GM12878 (cell line): Measurements from ENCODE around the gene CLASP1. TPM values are rescaled to one million over a fixed set of nuclear protein-coding genes. Genes with fewer than 3 reads are reported as not detected.

Source experiments
- CBX5 ChIP-seq: sonication (generic); IDR thresholded peaks from 2 replicates; pipeline ENCODE4 v1.6.1; 2016; ENCODE audit warnings: low read depth, moderate library complexity, mild to moderate bottlenecking, inconsistent platforms
- EED ChIP-seq: sonication (generic); IDR thresholded peaks from 2 replicates; pipeline ENCODE4 v1.6.1; 2016; ENCODE audit warnings: antibody characterized with exemption, low read depth
- EZH2 ChIP-seq: IDR thresholded peaks from 2 replicates; pipeline ENCODE4 v1.6.1; 2012; ENCODE audit warnings: low read depth, mild to moderate bottlenecking, control low read depth, inconsistent platforms, low read length, borderline replicate concordance; ENCODE audit not compliant: control insufficient read depth
- FOXM1 ChIP-seq: IDR thresholded peaks from 2 replicates; pipeline ENCODE4 v1.6.1; 2012; ENCODE audit warnings: low read depth, mild to moderate bottlenecking, inconsistent platforms, low read length, moderate library complexity
- HDAC6 ChIP-seq: fragments of 200-600 bp; sonication (generic); IDR thresholded peaks from one replicate; pipeline ENCODE4 v1.8.0; 2017; ENCODE audit warnings: antibody characterized with exemption; ENCODE audit not compliant: unreplicated experiment
- HDGF ChIP-seq: fragments of 450-650 bp; IDR thresholded peaks from 2 replicates; pipeline ENCODE4 v1.6.1; 2016; ENCODE audit warnings: antibody characterized with exemption
- MYC ChIP-seq: IDR thresholded peaks from 2 replicates; pipeline ENCODE4 v1.6.1; 2011; ENCODE audit warnings: mild to moderate bottlenecking, low read length, moderate library complexity, inconsistent platforms; ENCODE audit not compliant: insufficient read depth, insufficient replicate concordance, insufficient read length, severe bottlenecking
- NR2C1 ChIP-seq: fragments of 450-650 bp; IDR thresholded peaks from 2 replicates; pipeline ENCODE4 v1.6.1; 2017; ENCODE audit warnings: antibody characterized with exemption, mild to moderate bottlenecking, moderate library complexity
- POLR2AphosphoS2 ChIP-seq: IDR thresholded peaks from 2 replicates; pipeline ENCODE4 v1.6.1; 2011; ENCODE audit warnings: low read depth, mild to moderate bottlenecking, low read length, improper control_type of control experiment, moderate library complexity
- RBBP5 ChIP-seq: fragments of 200-600 bp; sonication (generic); conservative IDR thresholded peaks from 2 replicates; pipeline ENCODE4 v1.6.1; 2016
- SIN3A ChIP-seq: IDR thresholded peaks from 2 replicates; pipeline ENCODE4 v1.6.1; 2012; ENCODE audit warnings: low read depth, low read length, improper control_type of control experiment
- SMAD1 ChIP-seq: fragments of 450-650 bp; IDR thresholded peaks from 2 replicates; pipeline ENCODE4 v1.6.1; 2018; ENCODE audit warnings: mild to moderate bottlenecking, low read depth; ENCODE audit not compliant: partially characterized antibody
- TARDBP ChIP-seq: IDR thresholded peaks from 2 replicates; pipeline ENCODE4 v1.6.1; 2016; ENCODE audit warnings: borderline replicate concordance
- TCF12 ChIP-seq: IDR thresholded peaks from 2 replicates; pipeline ENCODE4 v1.6.1; 2011; ENCODE audit warnings: low read depth, mild to moderate bottlenecking, low read length
- TCF7 ChIP-seq: IDR thresholded peaks from 2 replicates; pipeline ENCODE4 v1.6.1; 2014; ENCODE audit warnings: antibody characterized with exemption, borderline replicate concordance
- YBX1 ChIP-seq: fragments of 450-650 bp; IDR thresholded peaks from 2 replicates; pipeline ENCODE4 v1.6.1; 2016; ENCODE audit warnings: antibody characterized with exemption
- ZSCAN29 ChIP-seq: fragments of 450-650 bp; IDR thresholded peaks from 2 replicates; pipeline ENCODE4 v1.6.1; 2017; ENCODE audit warnings: mild to moderate bottlenecking, moderate library complexity
- polyA plus RNA-seq, 11 experiments: library from polyadenylated mRNA; depleted of rRNA in 4 of 11; unstranded in 6 of 11; stranded (reverse) in 5 of 11; fragments of >200 nt; fragmentation: Nextera tagmentation in 4 of 11; fragmentation: Illumina TruSeq in 1 of 11; extraction: Ambion mirVana in 4 of 11; extraction: Trizol in 1 of 11; gene quantifications; 1 replicate in 1 of 11; 2 replicates in 10 of 11; pipeline versions ENCODE4 v1.2.1 to v1.2.3, GENCODE V29; 2011 to 2016; ENCODE audit warnings: inconsistent platforms in 2 of 11, missing spikeins in 2 of 11, low read depth in 1 of 11
- total RNA-seq, 4 experiments: library from RNA; depleted of rRNA in 3 of 4; stranded (reverse); fragments of >200 nt in 3 of 4; fragmentation: Illumina TruSeq in 1 of 4; extraction: Trizol in 1 of 4; gene quantifications; 2 replicates each; pipeline versions ENCODE4 v1.2.1 to v1.2.3, GENCODE V29; 2013 to 2021
- TF ChIP-seq, protein P1 (sequence below): fragments of 450-650 bp; IDR thresholded peaks from 2 replicates; pipeline ENCODE4 v1.6.1; 2016; ENCODE audit warnings: mild to moderate bottlenecking
- TF ChIP-seq, protein P2 (sequence below), 3 experiments: IDR thresholded peaks in 2 of 3; conservative IDR thresholded peaks in 1 of 3; 2 replicates each; pipeline ENCODE4 v1.5.1; 2011; ENCODE audit warnings: low read depth in 3 of 3, low read length in 3 of 3, mild to moderate bottlenecking in 3 of 3, control low read depth in 2 of 3, moderate library complexity in 2 of 3, inconsistent platforms in 1 of 3, mixed read lengths in 1 of 3; ENCODE audit not compliant: control insufficient read depth in 2 of 3, insufficient read depth in 1 of 3; ENCODE audit errors: extremely low read depth in 1 of 3
- TF ChIP-seq, protein P3 (sequence below): fragments of 450-650 bp; formaldehyde crosslinking; IDR thresholded peaks from 2 replicates; pipeline ENCODE4 v1.4.0; 2020; ENCODE audit warnings: mild to moderate bottlenecking, moderate library complexity

The CLASP1 gene
- total and polyA plus RNA-seq, 10 of the 15 experiments (the other 5 are each of a cell fraction or from before 2014, with no cell fraction given): 1.4 to 62.4 (median 32.9) TPM

DNA sequence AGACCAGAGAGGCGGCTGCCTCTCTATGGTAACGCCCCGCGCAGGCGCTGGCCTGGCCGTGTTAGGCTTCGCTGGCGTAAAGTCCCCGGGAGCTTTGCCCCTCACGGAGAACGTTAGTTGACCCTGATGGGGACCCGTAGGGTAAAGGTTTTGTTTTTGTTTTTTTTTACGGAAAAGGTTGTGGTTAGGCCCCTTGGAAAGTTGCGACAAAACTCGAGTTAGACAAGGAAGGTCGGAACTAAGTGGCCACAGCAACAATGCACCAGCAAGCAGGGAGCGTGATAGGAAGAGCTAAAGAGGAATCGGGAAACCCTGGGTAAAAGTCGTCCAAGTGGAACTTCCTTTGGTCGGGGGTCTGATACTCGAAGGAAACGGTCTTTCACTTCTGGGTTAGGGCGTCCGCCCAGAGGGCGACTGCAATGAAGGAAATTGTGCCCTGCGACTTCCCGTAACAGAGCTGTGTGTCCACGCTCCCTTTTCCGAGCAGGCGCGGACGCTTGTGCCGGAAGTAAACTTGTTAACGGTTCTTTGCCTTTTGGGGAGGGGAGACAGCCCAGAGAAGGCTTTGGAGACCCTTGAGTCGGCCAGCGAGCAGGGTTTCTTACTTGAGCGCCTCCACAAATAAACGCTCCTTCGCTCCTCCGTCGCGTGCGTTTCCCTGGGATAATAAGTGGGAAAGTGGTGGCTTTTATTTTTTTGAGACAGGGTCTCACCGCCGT is 493 bp upstream of the CLASP1 start (continued):
- TF ChIP-seq HDGF: 0 out of 2 replicates have a peak, but pooled peaks have one; percentile 18
- no peak for TF ChIP-seq EZH2
- no peak for TF ChIP-seq TARDBP
- TF ChIP-seq, protein P1, sequence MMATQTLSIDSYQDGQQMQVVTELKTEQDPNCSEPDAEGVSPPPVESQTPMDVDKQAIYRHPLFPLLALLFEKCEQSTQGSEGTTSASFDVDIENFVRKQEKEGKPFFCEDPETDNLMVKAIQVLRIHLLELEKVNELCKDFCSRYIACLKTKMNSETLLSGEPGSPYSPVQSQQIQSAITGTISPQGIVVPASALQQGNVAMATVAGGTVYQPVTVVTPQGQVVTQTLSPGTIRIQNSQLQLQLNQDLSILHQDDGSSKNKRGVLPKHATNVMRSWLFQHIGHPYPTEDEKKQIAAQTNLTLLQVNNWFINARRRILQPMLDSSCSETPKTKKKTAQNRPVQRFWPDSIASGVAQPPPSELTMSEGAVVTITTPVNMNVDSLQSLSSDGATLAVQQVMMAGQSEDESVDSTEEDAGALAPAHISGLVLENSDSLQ: no peak; the same call in 1 of the 2 replicates
- TF ChIP-seq TCF7: 0 out of 2 replicates have a peak, but pooled peaks have one; percentile 47
- TF ChIP-seq, protein P2, sequence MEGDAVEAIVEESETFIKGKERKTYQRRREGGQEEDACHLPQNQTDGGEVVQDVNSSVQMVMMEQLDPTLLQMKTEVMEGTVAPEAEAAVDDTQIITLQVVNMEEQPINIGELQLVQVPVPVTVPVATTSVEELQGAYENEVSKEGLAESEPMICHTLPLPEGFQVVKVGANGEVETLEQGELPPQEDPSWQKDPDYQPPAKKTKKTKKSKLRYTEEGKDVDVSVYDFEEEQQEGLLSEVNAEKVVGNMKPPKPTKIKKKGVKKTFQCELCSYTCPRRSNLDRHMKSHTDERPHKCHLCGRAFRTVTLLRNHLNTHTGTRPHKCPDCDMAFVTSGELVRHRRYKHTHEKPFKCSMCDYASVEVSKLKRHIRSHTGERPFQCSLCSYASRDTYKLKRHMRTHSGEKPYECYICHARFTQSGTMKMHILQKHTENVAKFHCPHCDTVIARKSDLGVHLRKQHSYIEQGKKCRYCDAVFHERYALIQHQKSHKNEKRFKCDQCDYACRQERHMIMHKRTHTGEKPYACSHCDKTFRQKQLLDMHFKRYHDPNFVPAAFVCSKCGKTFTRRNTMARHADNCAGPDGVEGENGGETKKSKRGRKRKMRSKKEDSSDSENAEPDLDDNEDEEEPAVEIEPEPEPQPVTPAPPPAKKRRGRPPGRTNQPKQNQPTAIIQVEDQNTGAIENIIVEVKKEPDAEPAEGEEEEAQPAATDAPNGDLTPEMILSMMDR (IDR thresholded peaks at IDR 0.05 in 2 of 3, conservative IDR thresholded peaks at IDR 0.05 in 1 of 3; ENCODE audit: control insufficient read depth in 2 of 3, extremely low read depth in 1 of 3, insufficient read depth in 1 of 3, low read depth in 3 of 3, low read length in 3 of 3): no peak
- TF ChIP-seq MYC: no peak
- TF ChIP-seq CBX5: no peak
- TF ChIP-seq RBBP5: no peak
- peak; percentile 89 for TF ChIP-seq NR2C1
- TF ChIP-seq POLR2AphosphoS2: peak; percentile 51; the same call in 1 of the 2 replicates
- peak; percentile 3; the same call in 1 of the 2 replicates for TF ChIP-seq TCF12
- TF ChIP-seq EED: peak; percentile 51; the same call in 1 of the 2 replicates
- TF ChIP-seq, protein P3, sequence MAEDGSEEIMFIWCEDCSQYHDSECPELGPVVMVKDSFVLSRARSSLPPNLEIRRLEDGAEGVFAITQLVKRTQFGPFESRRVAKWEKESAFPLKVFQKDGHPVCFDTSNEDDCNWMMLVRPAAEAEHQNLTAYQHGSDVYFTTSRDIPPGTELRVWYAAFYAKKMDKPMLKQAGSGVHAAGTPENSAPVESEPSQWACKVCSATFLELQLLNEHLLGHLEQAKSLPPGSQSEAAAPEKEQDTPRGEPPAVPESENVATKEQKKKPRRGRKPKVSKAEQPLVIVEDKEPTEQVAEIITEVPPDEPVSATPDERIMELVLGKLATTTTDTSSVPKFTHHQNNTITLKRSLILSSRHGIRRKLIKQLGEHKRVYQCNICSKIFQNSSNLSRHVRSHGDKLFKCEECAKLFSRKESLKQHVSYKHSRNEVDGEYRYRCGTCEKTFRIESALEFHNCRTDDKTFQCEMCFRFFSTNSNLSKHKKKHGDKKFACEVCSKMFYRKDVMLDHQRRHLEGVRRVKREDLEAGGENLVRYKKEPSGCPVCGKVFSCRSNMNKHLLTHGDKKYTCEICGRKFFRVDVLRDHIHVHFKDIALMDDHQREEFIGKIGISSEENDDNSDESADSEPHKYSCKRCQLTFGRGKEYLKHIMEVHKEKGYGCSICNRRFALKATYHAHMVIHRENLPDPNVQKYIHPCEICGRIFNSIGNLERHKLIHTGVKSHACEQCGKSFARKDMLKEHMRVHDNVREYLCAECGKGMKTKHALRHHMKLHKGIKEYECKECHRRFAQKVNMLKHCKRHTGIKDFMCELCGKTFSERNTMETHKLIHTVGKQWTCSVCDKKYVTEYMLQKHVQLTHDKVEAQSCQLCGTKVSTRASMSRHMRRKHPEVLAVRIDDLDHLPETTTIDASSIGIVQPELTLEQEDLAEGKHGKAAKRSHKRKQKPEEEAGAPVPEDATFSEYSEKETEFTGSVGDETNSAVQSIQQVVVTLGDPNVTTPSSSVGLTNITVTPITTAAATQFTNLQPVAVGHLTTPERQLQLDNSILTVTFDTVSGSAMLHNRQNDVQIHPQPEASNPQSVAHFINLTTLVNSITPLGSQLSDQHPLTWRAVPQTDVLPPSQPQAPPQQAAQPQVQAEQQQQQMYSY (CRISPR knock-in tag): no peak
- TF ChIP-seq FOXM1: peak; percentile 54; the same call in 1 of the 2 replicates
- TF ChIP-seq HDAC6: no peak
- no peak for TF ChIP-seq YBX1
- TF ChIP-seq SIN3A: peak; percentile 81
- no peak for TF ChIP-seq ZSCAN29
- no peak for TF ChIP-seq SMAD1
